GM18498 (cell line): ENCODE measurements around the gene MARK3.
"Not testable (repeated sequence)": the region's sequence is repeated elsewhere in the genome, so short reads cannot be mapped to it uniquely, and the experiment has no call there.

Experiments
- ATAC-seq: cut with Tn5 transposase; IDR thresholded peaks from one replicate; pipeline ENCODE4 v1.9.1; 2021; ENCODE audit warnings: mild to moderate bottlenecking, moderate library complexity; ENCODE audit not compliant: unreplicated experiment

The MARK3 gene

DNA sequence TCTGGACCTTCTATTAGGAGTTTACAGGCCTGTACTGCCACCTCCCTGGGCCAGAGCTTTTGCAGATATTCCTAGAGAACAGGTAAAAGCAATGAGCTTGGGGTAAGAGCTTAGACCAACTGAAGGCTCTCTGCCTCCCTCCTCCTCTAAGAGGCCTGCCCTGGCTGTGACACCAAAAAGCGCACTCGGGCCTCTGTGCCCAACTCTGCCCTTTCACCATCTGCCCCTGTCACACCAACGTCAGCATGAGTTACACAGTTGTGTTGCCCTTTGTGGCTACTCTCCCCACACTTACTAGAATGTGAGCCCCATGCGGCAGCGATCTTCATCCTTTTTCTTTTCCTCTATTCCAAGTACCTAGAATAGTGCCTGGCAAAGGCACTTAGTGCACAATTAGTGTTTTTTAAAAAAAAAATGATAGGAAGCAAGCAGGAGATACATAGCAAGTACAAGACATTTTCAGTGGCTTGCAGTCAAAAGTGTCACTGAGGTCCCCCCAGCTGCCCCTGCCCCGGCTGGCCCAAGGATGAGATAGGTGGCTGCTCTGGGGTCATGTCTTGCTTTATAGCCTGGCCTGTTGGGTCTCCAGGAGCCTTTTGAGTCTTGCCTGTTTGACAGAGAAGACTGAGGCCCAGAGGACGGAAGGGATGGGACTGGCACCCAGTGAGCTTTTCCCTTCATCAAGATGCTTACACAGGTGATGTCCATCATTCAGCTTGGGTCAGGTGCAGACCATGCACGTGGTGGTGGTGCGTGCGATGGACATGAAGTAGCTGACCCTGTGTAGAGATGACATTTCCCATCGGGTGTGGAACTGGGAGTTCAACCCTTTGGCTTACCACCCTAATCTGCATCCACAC lies 124.9 kb downstream of the MARK3 start:
- ATAC-seq, result no peak

DNA sequence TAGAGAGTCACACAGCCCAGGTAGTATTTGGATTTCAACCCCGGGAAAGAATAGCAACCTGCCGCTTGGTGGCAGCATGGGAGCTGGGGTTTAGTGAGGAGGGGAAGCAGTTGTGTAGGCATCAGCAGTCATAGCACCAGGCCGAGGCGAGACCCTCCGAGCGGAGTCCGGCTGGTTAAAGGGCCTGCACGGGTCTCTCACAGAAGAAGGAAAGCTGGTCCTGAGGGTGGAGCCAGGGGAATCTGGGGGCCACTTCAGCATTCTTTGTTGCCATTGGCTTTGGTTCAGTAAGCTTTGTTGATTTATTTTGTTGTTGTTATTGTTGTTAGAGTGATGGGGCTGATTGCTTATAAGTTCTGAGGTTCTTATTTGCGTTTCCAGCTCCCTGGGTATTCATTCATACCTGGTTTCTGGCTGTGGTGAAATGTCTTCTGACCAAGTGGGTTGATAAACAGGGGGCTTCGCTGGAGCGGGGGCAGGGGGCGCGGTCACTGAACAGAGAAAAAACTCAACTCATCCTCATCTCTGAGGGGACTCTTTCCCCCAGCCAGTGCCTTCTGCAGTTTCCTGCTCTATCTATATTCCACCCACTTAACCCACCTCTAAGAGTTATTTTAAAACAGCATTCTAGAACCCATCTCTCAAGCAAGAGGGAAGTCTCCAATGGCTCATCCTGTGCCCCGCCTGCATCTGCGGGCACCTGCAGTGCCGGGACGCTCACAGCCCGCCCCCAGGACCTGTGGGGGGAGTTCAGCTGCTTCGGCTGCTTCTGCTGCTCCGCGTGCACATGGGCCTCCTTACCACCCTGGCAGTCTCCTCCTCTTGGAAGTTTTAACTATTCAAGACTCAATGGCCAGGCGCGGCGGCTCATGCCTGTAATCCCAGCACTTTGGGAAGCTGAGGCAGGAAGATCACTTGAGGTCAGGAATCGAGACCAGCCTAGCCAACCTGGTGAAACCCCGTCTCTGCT lies 125.8 kb downstream of the MARK3 start:
- ATAC-seq, result no peak

DNA sequence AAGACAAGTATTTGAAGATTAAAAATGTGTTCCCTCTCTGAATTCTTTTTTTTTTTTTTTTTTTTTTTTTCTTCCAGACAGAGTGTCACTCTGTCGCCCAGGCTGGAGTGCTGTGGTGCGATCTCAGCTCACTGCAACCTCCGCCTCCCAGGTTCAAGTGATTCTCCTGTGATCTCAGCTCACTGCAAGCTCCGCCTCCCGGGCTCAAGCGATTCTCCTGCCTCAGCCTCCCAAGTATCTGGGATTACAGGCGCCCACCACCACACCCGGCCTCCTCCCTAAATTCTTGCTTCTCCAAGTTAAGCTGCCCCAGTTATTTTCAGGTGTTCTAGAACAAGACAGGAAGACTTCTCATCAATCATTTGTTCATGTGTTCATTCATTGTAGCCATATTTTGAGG lies 127.0 kb downstream of the MARK3 start:
- not testable (repeated sequence) for ATAC-seq

DNA sequence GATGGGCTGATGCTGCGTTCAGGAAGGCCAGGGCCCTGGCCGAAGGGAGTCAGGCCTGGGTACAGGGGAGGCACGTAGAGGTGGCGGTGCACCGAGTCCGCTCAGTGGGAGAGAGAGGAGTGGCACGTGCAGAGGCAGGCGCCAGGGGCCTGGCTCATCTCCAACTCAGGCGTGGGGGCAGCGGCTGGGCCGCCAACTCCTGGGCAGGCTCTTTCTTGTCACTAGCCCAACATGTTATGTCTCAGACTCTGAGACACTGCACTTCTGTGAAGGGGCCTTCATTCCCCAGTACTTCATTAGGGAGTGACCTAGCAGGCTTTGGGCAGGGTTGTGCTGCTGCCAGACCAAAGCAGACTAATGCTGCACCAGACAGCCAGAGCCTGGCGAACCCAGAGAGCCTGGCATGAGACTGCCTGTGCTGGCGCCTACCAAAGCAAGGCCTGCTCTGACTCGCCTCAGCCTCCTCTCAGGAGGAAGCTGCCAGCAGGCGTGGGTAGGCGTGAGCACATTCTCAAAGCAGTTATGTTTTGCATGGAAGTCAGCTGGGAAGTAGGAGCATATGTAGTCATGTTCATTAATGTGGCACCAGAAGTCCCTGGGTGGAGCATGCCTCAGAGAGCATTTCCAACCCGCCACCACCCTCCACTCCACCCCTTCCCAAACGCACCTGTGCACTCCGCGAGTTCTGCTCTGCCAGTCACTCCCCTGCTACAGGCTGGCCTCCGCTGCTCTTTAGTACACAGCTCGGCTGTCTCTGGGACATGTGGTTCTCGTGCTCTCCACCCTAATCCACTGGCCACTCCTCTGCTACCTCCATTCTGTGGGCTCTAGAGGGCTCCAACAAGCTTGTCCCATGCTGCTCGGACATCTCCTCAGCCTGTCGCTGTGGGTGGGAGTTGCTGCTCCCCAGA lies 127.7 kb downstream of the MARK3 start:
- no peak for ATAC-seq

DNA sequence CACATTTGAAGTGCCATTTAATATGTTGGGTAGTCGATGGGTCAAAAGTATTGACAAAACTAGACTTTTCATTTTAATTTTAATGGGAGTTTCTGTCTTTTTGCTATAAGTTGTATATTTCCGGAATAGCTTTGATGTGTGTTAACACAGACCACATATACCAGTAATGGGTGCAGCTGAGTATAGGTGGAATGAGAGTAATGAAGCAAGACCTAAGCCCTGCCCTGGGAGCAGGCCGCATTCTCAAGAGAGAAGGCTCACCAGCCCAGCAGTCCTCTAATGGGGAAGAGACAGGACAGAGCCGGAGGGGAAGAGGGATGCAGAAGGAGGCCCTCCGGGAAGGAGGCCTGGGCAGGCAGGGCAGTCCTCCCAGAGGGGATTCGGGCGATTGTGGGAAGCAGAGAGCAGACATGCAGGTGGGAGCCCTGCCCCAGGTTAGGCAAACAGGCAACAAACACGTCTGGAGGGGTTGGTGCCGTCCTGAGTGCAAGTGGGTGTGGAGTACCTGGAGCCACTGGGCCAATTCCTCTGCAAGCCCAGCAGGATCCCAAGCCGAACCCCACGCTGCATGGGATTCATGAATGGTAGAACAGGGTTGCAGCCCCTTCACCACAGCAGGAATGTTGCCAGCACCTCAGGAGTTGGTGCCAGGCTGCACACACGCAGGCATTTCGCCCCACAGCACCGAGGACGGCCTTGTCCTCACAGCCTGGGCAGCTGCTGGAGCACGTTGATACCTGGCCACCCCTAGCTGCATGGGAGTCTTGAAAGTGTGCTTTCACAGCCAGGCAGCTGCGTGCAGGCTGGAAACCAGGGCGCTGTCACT lies 129.6 kb downstream of the MARK3 start:
- no peak for ATAC-seq

DNA sequence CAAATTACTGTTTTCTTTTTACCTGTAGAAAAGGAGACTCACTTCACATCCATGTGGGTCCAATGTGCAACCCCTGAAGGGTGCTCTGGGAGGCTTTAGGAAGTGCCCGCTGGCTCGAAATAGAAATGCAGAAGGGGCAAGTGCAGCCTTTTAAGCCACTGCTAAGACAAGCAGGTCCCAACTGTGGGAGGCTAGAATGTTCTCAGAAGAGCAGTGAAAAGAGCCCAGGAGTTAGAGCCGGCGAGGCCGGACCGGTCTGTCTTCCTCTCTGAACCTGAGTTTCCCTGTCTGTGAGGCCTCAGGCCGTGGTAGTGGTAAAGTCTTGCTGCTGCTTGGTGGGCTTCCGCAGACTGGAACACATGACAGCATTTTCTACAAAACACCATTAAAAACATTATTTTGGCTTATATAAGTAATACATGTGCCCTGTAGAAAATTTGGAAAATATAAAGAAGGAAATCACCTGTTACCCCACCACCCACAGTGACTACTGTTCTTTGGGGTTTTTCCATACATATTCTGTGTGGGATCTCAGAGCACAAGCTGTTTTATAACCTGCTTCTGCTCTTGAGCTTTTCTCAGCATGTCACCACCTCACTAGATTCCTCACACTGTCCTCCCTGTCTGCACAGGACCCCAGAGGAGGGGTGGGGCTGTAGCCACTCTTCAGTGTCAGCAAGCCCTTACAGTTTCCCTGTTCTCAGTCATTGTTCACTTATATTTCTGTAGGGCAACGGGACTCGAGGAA lies 131.4 kb downstream of the MARK3 start:
- no peak for ATAC-seq

DNA sequence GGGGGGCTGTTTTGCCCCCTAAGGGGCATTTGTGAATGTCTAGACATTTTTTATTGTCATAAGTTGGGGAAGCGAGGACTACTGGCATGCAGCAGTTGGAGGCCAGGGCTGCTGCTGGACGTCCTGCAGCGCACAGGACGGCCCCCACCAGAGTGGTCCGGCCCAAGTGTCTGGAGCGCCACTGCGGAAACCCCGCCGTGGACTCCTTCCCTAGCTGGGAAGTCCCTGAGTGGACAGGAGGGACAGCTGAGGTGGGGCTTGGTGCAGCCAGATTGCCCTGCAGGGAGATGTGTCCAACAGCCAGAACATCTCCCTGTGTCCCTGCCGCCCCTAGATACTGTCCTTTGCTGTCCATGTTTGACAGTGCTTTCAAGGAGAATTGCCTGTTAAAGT lies 132.0 kb downstream of the MARK3 start:
- ATAC-seq, result no peak

DNA sequence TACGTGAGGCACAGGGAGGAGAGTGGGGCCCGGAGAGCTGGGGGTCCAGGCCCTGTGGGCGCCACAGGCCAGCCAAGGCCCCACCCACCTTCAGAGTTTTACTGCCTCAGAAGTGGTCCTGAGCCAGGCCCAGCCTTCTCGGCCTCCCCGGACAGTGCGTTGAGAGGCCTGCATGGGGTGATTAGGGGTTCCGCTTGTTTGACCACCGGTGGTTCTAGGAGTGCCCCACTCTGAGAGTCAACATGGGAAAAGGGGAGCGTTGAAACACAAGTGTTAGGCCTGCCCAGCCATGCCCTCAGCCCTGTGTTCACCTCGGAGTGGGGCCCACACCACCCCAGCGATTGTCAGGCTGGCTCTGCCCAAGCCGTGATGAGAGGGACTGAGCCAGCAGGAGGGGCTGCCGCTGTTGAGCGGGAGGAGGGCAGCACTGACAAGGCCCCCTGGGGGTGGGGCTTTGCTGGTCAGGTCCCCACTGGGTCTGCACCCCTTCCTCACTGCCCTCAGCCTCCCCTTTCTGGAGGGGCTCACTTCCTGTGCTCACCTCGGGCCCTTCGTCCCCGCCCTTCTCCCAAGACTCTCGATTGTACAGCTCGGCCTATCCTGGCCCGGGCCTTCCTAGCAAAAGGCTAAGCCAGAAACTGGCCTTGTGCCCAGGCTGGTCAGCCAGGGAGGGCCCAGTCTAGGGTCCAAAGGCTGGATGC lies 132.7 kb downstream of the MARK3 start:
- no peak for ATAC-seq

DNA sequence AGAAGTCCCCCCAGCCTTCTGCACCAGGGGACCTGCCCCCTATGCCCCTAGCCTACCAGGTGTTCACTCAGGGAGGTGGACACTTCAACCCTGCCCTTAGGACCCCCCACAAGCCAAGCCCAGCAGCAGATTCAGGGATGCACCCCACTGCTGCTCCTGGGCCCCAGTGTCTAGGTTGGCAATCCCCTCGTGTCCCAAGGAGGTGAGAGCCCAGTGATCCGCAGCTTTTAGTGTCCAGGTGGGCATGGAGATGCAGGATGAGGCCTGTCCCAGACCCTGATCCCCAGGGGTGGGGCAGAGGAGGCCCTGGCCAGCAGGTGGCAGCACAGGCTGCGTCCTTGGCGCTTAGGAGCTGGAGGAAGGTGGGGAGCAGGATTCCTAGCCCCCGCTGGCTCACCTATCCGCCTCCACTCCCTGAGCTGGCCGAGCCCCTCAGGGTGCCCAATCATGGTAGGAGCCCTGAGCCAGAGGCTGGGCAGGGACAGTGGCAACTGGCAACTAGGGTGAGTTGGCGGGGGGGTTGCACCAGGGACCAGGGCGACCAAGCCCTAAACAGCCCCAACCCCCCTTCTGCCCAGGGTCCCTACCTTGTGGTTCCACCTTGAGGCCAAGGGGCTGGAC lies 133.3 kb downstream of the MARK3 start:
- no peak for ATAC-seq

DNA sequence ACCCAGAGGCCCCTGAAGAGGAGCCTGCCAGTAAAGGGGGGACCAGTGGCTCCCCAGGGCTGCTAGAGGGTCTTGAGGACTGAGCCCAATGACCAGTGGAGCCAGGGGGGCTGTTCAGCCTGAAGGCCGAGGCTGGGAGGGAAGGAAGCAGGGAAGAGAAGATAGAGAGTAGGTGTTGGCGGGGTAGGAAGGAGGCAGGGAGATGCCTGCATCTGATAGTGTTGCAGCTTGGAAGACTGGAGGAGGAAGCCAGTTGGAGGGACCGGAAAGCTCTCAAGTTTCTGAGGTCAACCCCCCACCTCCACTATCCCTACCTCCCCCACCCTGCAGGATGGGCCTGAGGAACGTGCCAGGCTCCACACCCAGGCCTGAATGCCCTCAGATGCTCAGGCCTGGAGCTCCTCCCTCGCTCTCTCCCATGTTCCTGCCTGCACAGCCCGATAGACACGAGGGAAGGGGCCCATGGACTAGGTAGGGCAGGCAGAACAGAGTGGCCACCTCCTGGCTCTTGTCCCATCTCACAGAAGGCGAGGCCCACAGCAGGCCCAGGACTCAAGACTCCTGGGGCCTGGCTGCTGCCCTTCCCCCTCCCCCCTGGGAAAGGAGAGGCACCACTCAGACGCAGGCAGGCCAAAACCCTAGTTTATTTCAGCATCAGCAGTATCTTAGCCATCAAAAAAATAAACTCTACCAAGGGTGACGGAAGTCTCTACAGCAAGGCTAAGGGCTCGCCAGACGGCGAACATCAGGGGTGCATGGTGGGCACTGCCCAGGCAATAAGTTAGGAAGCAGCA lies 134.0 kb downstream of the MARK3 start:
- ATAC-seq, result no peak

DNA sequence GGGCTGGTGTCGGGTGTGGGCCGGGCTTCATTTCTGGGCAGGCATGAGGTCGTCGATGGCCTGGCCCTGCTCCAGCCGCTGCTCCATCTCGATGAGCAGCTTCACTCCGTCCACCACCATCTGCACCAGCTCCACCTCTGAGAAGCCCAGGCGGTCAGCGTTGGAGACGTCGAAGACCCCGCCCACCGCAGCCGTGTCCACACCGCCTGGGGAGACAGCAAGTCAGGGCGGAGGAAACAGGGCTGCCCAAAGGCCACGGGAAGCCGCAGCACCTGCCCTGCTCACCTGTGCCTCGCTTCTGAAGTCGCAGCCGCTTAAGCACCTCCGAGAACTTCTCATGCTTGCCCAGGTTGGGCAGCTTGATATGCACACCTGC lies 134.6 kb downstream of the MARK3 start:
- ATAC-seq, result no peak

DNA sequence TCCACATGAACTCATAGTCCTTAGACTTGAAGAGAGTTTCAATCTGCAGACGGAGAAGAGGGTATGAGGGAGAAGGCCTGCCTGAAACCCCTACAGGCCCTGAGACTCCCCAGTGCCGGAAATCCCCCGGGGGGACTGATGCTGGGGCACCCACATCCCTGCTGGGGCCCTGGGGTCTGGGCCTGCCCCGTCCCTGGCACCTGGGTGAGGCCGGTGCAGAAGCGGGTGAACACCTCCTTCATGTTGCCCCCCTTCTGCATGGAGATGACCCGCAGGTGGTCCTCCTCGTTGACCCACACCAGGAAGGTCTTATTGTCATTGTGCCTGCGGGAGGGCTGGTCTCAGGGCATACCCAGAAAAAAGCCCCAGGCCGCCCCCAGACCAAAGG lies 135.0 kb downstream of the MARK3 start:
- no peak for ATAC-seq

DNA sequence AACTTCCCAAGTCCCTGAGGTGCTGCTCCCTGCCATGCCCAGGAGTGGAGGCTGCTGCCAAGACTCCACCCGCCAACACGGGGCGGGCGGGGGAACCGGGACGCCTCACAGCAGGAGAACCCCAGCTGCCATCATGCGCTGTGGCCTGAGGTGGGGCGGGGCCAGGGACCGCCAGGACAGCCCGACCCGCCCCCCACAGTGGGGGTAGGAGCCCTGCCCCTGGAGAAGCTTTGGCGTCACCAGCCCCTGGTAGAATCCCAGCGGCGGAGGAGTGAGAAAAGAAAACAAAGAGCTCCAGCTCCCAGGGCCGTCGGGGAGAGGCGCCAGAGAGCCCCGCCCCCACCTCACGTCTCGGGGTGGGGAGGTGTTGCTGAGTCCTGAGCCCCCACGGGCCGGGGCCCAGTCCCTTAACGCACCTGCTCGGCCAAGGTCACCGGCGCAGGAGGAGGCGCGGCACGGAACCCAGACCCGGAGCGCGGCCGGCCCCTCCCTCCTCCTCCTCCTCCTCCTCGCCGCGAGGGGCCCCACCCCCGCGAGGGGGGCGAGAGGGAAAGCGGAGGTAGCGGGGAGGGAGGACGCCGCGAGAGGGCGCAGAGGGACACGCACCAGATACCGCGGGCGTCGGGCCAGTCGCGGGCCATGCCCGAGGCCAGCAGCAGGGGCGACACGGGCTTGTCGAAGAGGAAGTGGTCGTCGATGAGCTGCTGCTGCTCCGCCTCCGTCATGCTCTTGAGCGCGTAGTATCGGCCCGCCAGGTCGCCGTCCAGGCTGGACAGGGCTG lies 135.6 kb downstream of the MARK3 start:
- no peak for ATAC-seq

DNA sequence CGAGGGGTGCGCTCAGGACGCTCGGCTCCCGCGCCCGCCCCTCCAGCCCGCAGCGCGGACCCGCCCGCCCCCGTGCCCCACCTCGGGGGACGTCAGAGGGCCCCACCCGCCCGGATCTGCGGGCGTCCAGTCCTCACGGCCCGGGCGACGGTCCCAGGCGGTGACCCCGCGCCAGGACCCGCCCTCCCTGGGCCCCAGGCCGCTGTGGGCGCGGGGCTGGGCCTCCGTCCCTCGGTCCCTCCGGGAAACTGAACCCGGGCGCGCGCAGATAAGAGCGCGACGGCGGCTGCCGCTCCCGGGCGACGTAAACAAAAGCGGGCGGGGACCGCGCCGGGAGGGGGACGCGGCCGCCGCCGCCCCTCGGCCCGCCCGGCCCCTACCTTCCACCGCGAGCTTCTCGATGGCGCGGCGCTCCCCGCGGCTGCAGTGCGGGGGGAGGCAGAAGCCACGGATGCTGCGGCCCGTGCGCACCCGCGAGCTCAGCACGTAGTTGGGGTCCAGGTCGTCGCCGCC lies 136.3 kb downstream of the MARK3 start:
- no peak for ATAC-seq

DNA sequence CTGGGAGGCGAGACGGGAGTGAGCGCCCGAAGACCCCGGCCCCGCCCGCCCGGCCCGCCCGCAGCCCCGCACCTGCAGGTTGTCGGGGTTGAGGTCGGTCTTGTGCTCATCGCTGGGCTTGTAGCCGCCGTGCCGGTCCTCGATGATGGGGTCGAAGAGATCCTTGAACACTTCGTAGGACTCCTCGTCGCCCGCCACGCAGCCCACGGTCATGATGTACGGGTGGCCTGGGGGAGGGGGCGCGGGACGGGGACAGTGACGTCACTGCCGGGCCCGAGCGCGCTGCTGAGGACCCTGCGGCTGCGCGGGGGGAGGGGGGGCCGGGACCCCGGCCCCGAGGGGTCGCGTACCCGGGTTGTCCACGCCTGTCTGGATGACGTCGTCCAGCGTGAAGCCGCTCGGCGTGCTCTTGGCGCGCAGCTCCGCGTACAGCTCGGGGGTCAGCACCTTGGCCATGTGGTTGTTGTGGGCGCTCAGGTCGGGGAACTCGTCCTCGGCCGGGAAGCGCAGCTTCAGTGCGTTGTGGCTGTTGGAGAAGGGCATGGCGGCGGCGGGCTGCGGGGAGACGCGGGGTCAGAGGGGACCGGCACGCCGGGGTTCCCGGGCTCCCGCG lies 136.8 kb downstream of the MARK3 start:
- no peak for ATAC-seq
